ENCODE measurements around the gene CEP104.
"Not testable (repeated sequence)": the region's sequence is repeated elsewhere in the genome, so short reads cannot be mapped to it uniquely, and the experiment has no call there.

CEP104 gene

DNA sequence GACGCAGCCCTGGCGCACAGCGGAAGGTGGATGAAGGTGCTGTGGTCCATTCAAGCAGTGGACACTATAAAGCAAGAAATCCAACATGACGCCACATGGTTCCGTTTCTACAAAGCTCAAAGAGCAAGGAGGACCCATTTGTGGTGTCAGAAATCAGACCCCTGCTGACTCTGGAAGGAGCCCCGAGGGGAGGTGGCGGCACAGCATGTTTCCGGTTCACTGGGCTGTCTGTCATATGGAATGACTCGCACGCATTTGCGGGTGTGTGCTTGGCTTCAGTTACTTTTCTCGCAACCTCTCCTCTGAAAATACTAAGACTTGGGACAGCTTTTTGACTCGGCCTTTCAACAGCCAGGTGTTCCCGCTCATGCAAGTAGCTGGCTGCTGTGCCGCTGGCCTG lies 31.7 kb downstream of the CEP104 start:
- no peak for DNase-seq (ENCODE audit: low read depth in 3 of 3)

DNA sequence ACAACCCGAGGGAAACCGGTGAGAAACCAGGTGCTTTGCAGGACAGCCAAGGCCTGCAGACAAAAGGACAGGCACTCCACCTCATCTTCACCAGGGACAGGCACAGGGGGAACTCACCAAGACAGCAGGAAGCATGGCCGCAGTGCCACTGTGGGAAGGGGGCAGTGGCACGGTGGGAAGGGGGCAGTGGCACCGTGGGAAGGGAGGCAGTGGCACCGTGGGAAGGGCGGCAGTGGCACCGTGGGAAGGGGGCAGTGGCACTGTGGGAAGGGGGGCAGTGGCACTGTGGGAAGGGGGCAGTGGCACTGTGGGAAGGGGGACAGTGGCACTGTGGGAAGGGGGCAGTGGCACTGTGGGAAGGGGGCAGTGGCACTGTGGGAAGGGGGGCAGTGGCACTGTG lies 32.4 kb downstream of the CEP104 start:
- DNase-seq (ENCODE audit: low read depth in 3 of 3), result no peak

DNA sequence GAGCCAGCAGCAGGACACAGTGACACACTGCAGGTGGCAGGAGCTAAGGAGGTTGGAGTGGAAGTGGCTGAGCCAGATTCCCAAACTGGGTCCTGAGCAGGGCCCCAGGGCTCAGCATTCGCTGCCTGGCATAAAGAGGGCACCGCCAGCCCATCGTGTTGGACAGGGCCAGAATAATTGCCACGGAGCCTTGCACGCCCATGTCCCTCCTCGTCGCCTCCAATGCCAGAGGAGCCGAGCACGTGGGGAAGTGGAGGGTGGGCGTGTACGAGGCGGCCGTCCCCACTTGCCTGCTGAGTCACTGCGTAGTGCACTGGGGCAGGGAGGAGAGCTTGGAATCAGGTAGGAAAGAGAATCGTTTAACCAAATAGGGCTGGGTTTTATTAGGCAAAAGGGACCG lies 34.6 kb downstream of the CEP104 start:
- no peak for DNase-seq (ENCODE audit: low read depth in 3 of 3)

DNA sequence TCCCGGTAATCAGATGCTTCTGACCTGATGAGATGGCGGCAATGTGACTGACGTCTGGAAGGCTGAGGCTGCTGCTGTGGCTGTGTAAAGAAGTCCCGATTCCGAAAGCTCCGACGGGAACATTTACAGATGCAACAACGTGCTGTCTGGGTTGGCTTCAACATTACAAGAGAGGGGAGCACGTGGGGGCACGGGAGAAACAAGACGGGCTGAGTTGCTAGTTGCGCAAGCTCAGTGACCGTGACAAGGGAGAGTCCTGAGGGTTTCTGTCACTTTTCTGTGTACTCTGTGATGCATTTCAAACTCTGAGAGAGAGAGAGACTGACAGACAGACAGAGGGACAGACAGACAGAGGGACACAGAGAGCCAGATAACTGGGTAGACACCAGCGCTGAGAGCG lies 35.1 kb downstream of the CEP104 start:
- DNase-seq (ENCODE audit: low read depth in 3 of 3), result no peak

DNA sequence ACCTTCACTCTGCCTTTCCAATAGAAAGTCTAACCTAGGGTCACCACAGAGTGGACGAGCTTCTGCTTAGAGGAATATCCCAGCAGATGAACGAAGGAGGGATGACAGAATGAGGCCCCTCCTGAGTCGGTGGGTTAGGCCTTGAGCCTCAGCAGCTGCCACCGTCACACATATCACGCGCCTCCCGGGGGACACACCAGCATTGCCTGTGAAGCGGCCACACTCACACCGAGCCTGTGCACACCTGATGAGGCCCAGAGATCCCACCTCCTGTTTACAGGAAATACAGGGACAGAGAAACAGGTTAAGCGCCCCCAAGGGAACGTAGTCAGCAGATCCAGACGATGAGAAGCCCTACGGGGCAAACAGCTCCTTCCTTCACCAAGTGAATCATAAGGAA lies 35.6 kb downstream of the CEP104 start:
- DNase-seq (ENCODE audit: low read depth in 3 of 3), result no peak

DNA sequence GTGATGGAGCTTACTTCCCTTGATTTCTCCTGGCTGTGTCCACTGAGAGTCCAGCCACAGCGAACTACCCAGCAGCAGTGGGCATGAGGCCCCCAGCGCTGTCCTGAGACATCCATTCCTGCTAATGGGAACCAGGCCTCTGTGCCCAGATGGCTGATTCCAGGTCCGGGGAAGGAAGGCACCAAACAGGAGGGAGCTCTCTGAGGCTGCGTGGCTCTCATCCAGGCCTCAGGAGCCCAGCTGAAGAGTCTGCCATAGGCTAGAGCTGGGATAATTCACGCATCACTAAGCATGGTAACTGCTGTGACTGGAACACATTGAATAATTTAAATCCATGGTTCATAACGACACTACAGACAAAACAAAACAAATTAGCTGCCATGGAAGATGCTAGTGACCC lies 36.0 kb downstream of the CEP104 start:
- no peak for DNase-seq (ENCODE audit: low read depth in 3 of 3)

DNA sequence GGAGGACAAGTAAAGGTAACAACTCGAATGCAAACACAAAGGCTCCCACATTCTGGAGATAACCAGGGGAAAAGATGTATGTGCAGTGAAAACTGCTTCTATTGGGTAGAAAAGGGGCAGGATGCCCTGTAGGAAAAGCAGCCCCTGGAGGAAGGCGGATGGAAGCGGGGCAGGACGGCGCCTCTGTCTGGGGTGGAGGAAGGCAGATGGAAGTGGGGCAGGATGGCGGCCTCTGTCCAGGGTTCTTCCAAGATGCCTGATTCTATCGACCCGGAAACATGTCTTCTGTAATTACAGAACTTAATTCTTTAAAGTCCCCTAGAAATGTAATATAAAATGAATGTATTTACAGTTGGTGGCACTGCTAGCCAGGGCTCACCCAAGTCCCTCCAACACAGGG lies 36.7 kb downstream of the CEP104 start:
- DNase-seq (ENCODE audit: low read depth in 3 of 3), result no peak

DNA sequence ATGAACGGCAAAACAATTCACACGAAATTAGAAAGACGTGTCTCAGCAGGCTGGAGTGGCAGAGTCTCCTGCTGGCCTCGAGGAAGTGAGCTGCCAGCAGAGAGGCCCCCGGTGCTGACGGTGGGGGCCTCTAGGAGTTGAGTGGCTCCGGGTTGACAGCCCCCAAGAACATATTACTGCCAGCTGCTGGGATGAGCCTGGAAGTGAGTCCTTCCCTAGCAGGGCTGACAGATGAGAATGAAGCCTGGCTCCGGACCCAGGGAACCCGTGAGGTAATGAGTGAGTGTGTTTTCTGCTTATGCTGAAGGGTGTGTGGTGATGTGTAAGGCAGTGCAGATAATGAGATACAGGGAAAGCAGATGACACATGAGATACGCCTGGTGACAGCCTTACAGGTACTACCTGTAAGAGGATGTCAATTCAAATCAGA lies 37.2 kb downstream of the CEP104 start:
- DNase-seq (ENCODE audit: low read depth in 3 of 3), result no peak

DNA sequence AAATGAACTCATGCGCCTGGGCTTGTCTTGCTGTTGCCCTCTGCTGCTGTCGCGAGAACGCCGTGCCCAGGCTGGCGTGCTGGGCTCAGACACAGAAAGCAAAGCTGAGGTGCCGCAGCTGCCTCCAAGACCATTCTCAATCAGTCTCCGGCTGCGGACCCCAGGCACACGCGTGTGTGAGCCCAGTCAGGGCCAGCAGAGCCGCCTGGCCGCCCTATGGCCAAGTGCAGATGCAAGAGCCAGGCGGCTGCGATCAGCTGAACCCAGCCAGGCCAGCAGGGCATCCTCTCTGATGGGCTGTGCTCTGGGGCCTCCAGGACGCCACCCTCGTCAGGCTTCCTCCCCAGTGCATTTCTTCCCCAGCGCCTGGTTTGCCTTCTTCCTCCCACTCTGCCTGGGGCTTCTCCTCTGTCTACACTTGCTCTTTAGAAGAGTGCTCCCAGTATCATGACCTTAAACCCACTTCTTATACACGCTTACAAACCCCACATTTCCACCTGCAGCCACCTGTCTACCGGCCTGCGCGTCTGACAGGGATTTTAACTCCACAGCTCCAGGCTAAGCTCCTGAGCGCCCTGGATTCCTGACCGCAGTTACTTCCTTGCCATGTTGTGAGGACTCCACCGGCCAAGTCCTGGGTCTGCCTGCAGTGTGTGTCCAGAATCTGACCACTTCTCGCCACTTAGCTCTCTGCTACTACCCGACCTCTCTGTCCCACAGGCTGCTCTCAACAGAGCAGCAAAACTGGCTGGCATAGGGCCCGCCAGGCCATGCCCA lies 39.0 kb downstream of the CEP104 start:
- DNase-seq (ENCODE audit: low read depth in 3 of 3), result no peak

DNA sequence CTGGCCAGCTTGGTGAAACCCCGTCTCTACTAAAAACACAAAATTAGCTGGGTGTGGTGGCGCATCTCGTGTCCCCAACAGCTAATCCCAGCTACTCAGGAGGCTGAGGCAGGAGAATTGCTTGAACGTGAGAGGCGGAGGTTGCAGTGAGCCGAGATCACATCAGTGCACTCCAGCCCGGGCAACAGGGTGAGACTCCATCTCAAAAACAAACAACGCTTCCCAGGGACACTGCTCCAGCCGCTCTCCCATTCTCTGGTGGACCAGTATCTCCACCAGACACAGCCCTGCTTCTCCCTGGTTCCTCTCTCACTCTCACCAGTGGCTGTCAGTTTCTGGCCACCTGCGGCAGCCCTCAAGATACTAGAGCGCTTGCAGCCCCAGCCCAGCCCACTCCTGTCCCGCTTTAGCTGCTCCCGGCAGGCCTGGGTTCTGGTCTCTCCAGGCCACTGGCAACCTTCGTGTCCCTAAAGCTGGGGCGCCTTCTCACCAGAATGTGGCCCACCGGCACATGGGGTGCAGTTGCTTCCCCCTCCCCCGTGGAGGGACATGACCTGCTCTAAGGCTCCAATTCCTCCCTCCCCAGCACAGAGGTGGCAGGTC lies 39.8 kb downstream of the CEP104 start:
- DNase-seq (ENCODE audit: low read depth in 3 of 3), result no peak

DNA sequence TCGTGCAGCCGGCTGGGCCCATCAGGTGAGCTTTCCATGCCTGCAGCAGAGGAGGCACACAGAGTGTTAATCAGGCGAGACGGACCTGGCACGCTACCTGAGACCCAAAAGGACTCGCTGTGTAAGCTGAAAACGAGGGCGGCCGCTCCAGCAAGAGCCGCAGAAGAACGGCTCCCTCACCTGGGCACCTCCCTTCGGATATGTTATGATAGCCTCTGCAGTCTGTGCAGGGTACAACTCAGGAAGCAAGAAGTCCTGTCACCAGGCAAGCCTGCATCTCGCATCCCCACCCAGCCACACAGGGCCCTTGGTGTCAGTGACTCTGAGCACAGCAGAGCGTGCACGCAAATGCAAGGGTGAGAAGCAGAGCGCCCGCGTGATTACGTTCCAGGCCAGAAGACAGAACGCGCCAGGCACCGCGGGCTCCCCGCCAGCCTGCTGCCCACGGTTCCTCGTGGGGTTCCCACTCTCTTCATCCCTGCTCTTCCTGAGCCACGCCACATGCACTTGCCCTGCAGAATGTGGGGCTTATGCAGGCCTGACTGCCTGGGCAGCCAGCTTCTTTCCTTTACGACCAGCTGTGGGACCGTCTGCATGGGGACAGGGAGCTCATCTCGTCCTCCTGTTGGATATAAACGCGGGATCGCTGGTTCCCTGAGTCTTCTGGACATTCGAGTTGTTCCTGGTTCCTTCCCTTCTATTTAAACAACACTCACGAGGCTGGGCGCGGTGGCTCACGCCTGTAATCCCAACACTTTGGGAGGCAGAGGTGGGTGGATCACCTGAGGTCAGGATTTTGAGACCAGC lies 40.5 kb downstream of the CEP104 start:
- DNase-seq (ENCODE audit: low read depth in 3 of 3), result no peak

DNA sequence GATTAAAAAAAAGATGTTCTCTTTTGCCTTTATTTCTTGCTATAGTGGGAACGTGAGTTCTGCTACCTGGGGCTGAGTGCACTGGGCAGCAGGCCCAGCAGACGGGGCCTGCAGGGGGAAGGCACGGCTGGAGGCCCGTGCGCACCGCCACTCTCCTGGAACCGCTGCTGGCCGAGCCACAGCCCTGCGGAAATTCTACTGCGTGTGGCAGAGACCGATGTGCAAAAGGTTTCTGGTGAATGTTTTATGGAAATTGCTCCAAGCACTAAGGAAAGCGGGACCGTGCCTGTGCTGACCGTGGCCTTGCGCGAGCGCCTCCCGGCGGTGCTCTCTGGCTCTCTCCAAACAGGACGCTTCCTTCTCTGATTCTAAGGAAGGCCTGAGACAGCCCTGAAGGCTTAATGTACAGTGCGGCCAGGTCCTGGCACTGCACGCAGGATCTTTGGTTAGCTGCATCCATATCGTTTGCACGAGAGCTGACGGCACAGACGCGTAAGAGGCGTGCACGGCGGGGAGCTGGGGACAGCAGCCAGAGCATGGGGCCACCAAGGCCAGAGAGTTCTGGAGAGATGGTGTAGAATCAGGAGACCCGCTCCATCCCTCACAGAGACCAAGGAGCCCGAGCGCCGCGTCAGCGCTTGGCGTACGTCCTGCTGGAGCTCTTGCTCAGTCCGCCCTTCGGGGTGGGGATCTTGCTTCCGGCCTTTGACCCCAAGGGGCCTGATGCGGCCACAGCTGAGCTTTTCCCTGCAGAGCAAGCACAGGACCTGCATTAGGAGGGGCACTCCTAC lies 42.0 kb downstream of the CEP104 start:
- DNase-seq (ENCODE audit: low read depth in 3 of 3), result no peak

DNA sequence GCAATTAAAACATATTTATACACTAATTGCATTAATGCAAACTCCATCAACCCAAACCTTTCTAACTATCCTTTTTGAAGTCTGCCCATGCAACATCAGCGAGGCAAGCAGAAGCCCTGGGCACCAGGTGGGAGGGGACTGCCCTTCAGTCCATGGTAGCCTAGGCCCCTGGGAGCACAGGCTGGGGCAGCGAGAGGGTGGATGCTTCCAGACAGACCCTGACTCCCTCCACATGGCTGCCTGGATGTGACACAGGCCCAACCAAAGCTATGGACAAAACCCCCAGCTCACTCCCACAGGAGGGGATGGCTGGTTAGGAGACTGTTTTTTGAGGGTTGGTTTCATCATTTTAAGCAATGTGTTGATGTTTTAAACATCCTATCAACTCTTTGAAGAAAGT lies 42.9 kb downstream of the CEP104 start:
- no peak for DNase-seq (ENCODE audit: low read depth in 3 of 3)

DNA sequence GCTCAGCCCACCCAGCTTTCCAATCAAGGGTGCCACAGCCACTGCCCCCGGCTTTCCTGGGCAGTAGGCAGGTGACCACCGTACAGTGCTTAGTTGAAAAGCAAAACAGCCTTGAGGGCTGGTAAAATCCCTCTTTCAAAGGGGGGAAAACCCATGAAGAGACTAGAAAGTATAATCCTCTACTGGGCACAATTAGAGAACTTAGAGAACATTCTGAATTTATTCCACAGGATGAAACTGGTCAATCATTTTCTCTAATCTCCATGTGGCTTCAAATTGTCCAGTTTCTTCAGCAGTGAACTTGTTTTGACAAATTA lies 45.5 kb downstream of the CEP104 start:
- no peak for DNase-seq (ENCODE audit: low read depth in 3 of 3)

DNA sequence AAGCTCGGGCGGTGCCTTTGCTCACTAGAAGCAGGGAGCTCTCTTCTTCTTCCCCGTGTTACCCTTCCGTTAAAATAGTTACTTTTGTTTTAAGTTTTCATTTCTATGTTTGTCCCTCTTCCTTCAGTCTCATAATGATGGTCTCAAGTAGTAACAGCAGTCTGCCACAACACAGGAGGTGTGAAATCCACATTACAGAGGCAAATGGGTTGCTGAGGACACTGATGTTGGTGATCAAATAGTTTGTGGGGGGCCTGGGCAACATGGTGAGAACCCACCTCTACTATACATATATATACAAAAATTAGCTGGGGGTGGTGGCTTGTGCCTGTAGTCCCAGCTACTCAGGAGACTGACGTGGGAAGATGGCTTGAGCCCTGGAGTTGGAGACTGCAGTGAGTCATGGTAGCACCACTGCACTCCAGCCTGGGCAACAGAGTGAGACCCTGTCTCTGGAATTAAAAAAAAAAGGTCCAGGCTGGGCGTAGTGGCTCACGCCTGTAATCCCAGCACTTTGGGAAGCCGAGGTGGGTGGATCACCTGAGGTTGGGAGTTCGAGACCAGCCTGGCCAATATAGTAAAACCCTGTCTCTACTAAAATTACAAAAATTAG lies 46.8 kb downstream of the CEP104 start:
- not testable (repeated sequence) for DNase-seq (ENCODE audit: low read depth in 3 of 3)

DNA sequence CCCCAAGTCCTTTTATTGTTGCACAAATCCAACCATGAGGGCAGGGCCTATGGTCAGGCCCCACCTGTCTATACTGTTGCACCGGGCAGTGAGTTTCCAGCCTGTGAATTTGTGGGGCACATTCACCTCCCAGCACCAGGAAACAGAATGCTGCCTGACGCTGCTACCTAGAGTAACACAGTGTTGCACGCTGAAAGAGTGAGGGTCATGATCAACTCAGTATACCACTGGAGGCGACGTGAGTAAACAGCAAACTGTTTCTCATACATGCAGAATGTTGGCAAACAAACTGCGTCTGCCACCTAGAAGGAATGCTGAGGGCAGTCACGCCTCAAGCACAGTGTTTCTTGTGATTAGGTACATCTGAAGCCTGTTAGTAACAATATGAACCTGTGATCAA lies 47.3 kb downstream of the CEP104 start:
- no peak for DNase-seq (ENCODE audit: low read depth in 3 of 3)

DNA sequence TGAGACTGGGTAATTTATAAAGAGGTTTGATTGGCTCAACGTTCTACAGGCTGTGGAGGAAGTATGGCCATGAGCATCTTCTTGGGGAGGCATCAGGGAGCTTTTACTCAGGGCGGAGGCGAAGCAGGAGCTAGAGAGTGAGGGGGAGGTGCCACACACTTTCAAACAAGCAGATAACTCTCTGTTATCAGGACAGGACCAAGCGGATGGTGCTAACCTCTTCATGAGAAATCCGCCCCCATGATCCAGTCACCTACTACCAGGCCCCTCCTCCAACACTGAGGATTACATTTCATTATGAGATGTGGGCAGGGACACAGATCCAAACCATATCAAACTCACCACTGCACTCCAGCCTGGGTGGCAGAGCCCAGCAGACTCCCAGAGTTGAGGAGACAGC lies 49.2 kb downstream of the CEP104 start:
- no peak for DNase-seq (ENCODE audit: low read depth in 3 of 3)

DNA sequence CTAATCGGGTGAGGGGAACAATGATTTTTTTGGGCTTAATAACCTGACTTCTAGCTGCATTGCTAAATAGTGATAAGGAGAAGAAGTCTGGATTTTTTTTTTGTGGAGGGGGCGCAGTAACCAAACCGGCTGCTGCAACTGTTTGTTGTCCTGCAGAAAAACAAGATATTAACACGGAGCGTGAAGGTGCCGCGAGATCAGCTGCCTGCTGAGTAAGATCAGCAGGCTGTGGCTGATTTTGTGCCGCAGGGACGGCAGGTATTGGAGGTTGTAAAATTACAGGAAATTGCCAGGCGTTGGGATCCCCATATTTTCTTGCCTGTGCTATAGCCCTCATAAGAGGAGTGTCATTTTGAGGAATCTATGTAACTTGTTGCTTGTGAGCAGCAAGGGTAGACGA lies 52.0 kb downstream of the CEP104 start:
- no peak for DNase-seq (ENCODE audit: low read depth in 3 of 3)

DNA sequence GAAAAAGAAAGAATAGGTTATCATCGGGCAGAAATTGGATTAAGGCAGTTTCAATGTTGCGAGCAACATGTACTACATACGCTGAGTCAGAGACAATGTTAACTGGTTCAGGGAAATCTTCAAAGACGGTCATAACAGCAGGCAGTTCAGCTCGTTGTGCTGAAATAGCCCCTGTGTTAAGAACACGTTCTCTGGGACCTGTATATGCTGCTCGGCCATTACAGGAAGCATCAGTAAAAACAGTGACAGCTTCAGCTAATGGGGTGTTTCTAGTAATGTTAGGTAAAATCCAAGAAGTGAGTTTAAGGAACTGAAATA lies 52.4 kb downstream of the CEP104 start:
- DNase-seq (ENCODE audit: low read depth in 3 of 3), result not testable (repeated sequence)

DNA sequence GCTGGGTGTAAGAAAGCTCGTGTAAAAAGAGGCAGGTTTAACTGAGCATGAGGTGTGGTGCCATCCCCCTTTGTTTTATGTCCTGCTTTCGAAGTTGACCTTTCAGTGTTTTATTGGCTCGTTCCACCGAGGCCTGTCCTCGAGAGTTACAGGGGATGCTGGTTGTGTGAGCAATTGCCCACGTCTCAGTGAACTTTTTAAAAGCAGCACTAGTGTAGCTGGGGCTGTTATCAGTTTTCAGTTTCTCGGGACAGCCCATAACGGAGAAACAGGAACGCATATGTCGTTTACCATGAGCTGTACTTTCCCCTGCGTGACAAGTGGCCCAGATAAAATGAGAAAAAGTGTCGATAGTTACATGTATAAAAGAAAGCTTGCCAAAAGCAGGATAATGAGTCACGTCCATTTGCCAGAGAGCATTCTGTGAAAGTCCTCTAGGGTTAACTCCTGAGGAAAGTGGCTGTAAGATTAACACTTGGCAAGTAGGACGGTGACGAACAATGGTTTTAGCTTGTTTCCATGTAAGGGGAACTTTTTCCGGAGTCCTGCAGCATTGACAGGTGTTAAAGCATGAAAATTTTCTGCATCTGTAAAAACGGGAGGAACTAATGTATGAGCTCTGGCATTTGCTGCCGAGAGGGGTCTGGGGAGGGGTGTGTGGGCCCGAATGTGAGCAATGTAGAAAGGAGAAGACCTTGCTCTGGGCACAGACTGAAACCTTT lies 52.9 kb downstream of the CEP104 start:
- no peak for DNase-seq (ENCODE audit: low read depth in 3 of 3)

DNA sequence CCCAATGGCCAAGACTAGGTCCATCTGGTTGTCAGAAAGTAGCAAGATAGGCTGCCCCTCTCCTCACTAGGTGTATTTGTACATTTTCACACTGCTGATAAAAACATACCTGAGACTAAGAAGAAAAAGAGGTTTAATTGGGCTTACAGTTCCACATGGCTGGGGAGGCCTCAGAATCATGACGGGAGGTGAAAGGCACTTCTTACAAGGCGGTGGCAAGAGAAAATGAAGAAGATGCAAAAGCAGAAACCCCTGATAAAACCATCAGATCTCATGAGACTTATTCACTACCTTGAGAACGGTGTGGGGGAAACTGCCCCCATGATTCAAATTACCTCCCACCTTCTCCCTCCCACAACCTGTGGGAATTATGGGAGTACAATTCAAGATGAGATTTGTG lies 56.2 kb downstream of the CEP104 start:
- not testable (repeated sequence) for DNase-seq (ENCODE audit: low read depth in 3 of 3)
